ENCODE measurements around the gene KIAA0040.
A peak's percentile ranks its signal among the peaks of the same experiment; 100 is the strongest.

Gene KIAA0040

DNA sequence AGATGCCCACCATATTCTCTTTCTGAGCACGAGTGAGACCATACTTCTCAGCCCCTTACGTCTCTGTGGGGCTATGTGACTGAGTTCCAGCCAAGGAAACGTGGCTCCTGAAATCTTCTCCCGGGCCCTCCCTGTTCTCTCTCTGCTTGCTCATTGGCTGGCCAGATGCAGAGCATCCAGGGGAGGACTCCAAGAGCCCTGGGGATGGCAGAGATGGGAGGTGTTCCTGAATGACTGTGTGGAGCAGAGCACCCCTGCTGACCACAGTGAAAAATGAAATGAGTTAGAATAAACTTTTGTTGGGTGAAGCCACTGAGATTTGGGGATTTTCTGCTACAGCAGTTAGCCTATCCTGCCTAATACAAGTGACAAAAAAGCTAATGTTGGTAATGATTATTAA is 23.8 kb downstream of the KIAA0040 start:
- TF ChIP-seq, protein P1, sequence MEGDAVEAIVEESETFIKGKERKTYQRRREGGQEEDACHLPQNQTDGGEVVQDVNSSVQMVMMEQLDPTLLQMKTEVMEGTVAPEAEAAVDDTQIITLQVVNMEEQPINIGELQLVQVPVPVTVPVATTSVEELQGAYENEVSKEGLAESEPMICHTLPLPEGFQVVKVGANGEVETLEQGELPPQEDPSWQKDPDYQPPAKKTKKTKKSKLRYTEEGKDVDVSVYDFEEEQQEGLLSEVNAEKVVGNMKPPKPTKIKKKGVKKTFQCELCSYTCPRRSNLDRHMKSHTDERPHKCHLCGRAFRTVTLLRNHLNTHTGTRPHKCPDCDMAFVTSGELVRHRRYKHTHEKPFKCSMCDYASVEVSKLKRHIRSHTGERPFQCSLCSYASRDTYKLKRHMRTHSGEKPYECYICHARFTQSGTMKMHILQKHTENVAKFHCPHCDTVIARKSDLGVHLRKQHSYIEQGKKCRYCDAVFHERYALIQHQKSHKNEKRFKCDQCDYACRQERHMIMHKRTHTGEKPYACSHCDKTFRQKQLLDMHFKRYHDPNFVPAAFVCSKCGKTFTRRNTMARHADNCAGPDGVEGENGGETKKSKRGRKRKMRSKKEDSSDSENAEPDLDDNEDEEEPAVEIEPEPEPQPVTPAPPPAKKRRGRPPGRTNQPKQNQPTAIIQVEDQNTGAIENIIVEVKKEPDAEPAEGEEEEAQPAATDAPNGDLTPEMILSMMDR (IDR thresholded peaks at IDR 0.05; ENCODE audit: low read depth, low read length): no peak
- Histone ChIP-seq H3K9me3 (ENCODE audit: severe bottlenecking) (no peaks in the 10 kb centered on the region), H3K27ac (no peak overlapping the region), H3K36me3 (no peaks in the 10 kb centered on the region), H3K4me3 (ENCODE audit: low read depth, low read length) (no peak overlapping the region), H3K27me3 (ENCODE audit: insufficient read depth, low read depth, severe bottlenecking) (no peaks in the 10 kb centered on the region)
- no peak for DNase-seq

DNA sequence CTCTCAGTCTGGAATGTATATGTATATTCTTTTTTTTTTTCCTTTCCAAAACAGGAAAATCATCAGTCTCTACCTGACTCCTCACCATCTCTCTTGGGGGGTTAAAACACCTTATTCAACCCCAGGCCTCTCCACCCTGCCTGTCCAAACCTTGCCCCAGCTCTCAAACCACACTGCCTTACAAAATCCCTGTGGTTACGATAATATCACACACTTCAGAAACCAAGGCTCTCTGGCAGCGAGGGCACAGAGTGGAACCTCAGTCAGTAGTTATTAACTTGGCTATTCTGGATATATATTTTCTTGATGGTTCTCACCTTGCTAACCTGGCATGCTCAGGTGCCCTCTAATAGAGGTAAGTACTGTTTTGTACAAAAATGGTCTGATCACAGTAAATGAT is 24.7 kb downstream of the KIAA0040 start:
- no peak for DNase-seq
- TF ChIP-seq, protein P1 (IDR thresholded peaks at IDR 0.05; ENCODE audit: low read depth, low read length): no peak
- Histone ChIP-seq H3K9me3 (ENCODE audit: severe bottlenecking) (no peaks in the 10 kb centered on the region), H3K4me3 (ENCODE audit: low read depth, low read length) (no peak overlapping the region), H3K27ac (no peak overlapping the region), H3K36me3 (no peaks in the 10 kb centered on the region), H3K27me3 (ENCODE audit: insufficient read depth, low read depth, severe bottlenecking) (no peaks in the 10 kb centered on the region)

DNA sequence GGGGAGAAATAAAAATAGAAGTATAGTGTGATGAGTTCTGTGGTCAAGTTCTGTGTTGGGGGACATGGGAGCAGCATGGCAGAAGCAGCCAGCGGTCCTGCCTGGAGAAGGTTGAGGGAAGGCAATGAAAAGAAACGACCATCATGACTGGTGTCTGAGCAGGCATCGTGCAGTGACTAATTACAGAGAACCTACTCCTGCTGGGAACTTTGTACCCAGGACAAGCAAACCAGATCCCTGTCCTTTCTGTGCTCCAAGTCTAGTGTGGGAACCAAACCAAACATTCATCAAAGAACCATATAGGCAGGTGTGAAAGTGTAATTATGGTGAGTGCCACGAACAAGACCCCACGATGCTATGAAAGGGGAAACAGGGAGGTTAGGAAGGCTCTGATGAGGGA is 25.8 kb downstream of the KIAA0040 start:
- Histone ChIP-seq H3K4me3 (ENCODE audit: low read depth, low read length) (no peak overlapping the region), H3K36me3 (no peaks in the 10 kb centered on the region), H3K27me3 (ENCODE audit: insufficient read depth, low read depth, severe bottlenecking) (no peaks in the 10 kb centered on the region), H3K9me3 (ENCODE audit: severe bottlenecking) (no peaks in the 10 kb centered on the region), H3K27ac (no peak overlapping the region)
- DNase-seq: no peak
- TF ChIP-seq, protein P1 (IDR thresholded peaks at IDR 0.05; ENCODE audit: low read depth, low read length): no peak

DNA sequence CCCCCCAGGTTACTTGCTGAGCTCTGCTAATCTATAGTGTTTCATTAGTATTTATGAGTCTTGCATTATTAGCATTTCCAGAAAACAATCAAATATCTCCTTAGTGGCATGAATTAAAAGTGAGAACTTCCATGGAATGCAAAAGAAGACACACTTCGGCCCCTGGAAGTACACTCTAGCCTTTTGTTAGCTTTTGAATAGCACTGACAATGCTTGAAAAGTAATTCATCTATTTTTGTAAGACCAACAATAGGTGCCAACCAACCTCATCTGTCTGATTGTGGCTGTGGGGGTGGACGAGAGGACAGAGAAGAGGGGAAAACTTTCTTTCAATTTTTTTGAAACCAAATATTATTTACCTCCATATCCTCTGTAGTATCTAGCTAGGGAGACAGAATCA is 27.8 kb downstream of the KIAA0040 start:
- Histone ChIP-seq H3K27me3 (ENCODE audit: insufficient read depth, low read depth, severe bottlenecking) (no peaks in the 10 kb centered on the region), H3K4me3 (ENCODE audit: low read depth, low read length) (no peak overlapping the region), H3K36me3 (no peaks in the 10 kb centered on the region), H3K27ac (no peak overlapping the region), H3K9me3 (ENCODE audit: severe bottlenecking) (no peaks in the 10 kb centered on the region)
- TF ChIP-seq, protein P1 (IDR thresholded peaks at IDR 0.05; ENCODE audit: low read depth, low read length): no peak
- DNase-seq: no peak

DNA sequence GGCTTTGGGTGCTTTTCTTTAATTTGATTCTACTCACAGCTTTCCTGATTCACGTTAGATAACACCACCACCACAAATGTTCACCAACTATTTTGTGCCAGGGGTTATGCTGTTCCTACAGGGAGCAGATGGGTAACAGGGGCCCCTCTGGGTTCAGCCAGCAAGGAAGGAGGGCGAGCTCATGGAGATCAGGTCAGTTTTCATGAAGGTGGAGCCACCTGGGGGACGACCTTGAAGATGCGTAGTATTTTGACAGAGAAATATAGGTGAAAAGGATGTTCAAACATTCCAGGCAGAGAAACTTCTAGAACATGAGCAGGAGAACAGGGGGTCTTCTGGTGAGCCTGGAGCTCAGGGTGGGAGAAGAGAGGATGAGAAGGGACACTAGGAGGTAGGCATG is 28.9 kb downstream of the KIAA0040 start:
- no peaks in the 10 kb centered on the region for H3K36me3 ChIP-seq
- TF ChIP-seq, protein P1 (IDR thresholded peaks at IDR 0.05; ENCODE audit: low read depth, low read length): 0 out of 2 replicates have a peak, but pooled peaks have one; percentile 8
- no peaks in the 10 kb centered on the region for H3K27me3 ChIP-seq (ENCODE audit: insufficient read depth, low read depth, severe bottlenecking)
- H3K4me3 ChIP-seq (ENCODE audit: low read depth, low read length): no peak overlapping the region
- H3K9me3 ChIP-seq (ENCODE audit: severe bottlenecking): no peaks in the 10 kb centered on the region
- no peak overlapping the region for H3K27ac ChIP-seq
- DNase-seq: no peak

DNA sequence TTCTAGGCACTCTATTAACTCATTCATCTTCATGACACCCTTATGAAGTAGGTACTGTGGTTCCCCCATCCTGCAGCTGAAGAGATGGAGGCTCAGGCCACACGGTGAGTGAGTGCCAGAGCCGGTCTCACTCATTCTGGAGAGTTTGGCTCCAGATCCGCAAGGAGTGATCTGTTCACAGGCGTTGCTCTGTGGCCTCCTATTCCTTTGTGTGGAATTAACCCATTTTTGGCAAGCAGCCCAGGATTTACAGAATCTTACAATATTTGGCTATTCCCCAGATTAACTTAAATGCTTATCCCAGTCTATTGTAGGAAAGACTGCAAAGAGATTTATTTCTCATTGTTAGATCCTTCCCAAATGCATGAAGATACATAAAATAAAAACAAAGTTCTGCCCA is 29.6 kb downstream of the KIAA0040 start:
- TF ChIP-seq, protein P1 (IDR thresholded peaks at IDR 0.05; ENCODE audit: low read depth, low read length): no peak

More for the DNA sequence above, 29.6 kb downstream of the KIAA0040 start:
- Histone ChIP-seq H3K36me3 (no peaks in the 10 kb centered on the region), H3K27ac (no peak overlapping the region), H3K4me3 (ENCODE audit: low read depth, low read length) (no peak overlapping the region), H3K9me3 (ENCODE audit: severe bottlenecking) (no peaks in the 10 kb centered on the region), H3K27me3 (ENCODE audit: insufficient read depth, low read depth, severe bottlenecking) (no peaks in the 10 kb centered on the region)
- no peak for DNase-seq
